ENCODE measurements around the gene ASCL1.

GRCh38 chr12:102920271-102920670 lies 37.2 kb upstream of the ASCL1 start:
- TF ChIP-seq CTCF (conservative IDR thresholded peaks at IDR 0.05) (no peak), EZH2 (IDR thresholded peaks at IDR 0.05; ENCODE audit: low read depth) (no peak)

All from PC-9 (cell line).